Loucy (cell line): ENCODE data around the gene SLC25A41.

Experiments used
- H2AFZ ChIP-seq: fragments of 200-600 bp; sonication (generic); 2 replicates; pipeline ENCODE4 v1.6.0; 2016; ENCODE audit warnings: antibody characterized with exemption, mild to moderate bottlenecking, low read length, moderate library complexity
- H3F3A ChIP-seq: fragments of 200-600 bp; 2 replicates; pipeline ENCODE4 v1.6.0; 2016; ENCODE audit warnings: antibody characterized with exemption, low read depth, mild to moderate bottlenecking
- H3K27me3 ChIP-seq: fragments of 200-600 bp; sonication (generic); 2 replicates; pipeline ENCODE4 v1.6.1; 2014; ENCODE audit warnings: low read length, mild to moderate bottlenecking; ENCODE audit not compliant: insufficient read depth, poor library complexity, severe bottlenecking
- H3K36me3 ChIP-seq: fragments of 200-600 bp; sonication (generic); 2 replicates; pipeline ENCODE4 v1.6.1; 2016; ENCODE audit warnings: low read length; ENCODE audit not compliant: insufficient read depth
- H3K4me1 ChIP-seq: fragments of 200-600 bp; sonication (generic); 2 replicates; pipeline ENCODE4 v1.5.1; 2014; ENCODE audit warnings: low read length, mild to moderate bottlenecking; ENCODE audit not compliant: insufficient read depth, poor library complexity, severe bottlenecking
- H3K4me2 ChIP-seq: fragments of 200-600 bp; sonication (generic); 2 replicates; pipeline ENCODE4 v1.6.0; 2014; ENCODE audit warnings: antibody characterized with exemption, low read length, low read depth, mild to moderate bottlenecking; ENCODE audit not compliant: poor library complexity, severe bottlenecking
- H3K4me3 ChIP-seq: fragments of 200-600 bp; sonication (generic); 2 replicates; pipeline ENCODE4 v1.5.1; 2014; ENCODE audit warnings: low read length, mild to moderate bottlenecking, mixed read lengths; ENCODE audit not compliant: poor library complexity, severe bottlenecking
- H3K79me2 ChIP-seq: fragments of 200-600 bp; sonication (generic); 2 replicates; pipeline ENCODE4 v1.6.1; 2014; ENCODE audit warnings: low read length; ENCODE audit not compliant: insufficient read depth
- H3K9ac ChIP-seq: fragments of 200-600 bp; sonication (generic); 2 replicates; pipeline ENCODE4 v1.6.0; 2014; ENCODE audit warnings: mild to moderate bottlenecking, low read depth, low read length, moderate library complexity; ENCODE audit not compliant: poor library complexity, severe bottlenecking
- H3K9me2 ChIP-seq: fragments of 200-600 bp; sonication (generic); replicated peaks from 2 replicates; pipeline ENCODE4 v1.6.1; 2016; ENCODE audit warnings: low read depth, low read length, mixed read lengths
- H3K9me3 ChIP-seq: fragments of 200-600 bp; sonication (generic); 2 replicates; pipeline ENCODE4 v1.6.1; 2014; ENCODE audit warnings: mild to moderate bottlenecking, antibody characterized with exemption, low read length, low read depth; ENCODE audit not compliant: insufficient read depth
- H4K20me1 ChIP-seq: fragments of 200-600 bp; sonication (generic); 2 replicates; pipeline ENCODE4 v1.6.0; 2014; ENCODE audit warnings: antibody characterized with exemption, low read length, mild to moderate bottlenecking; ENCODE audit not compliant: insufficient read depth, poor library complexity, severe bottlenecking
- CTCF ChIP-seq: fragments of 200-600 bp; sonication (generic); conservative IDR thresholded peaks from 2 replicates; pipeline ENCODE4 v1.5.1; 2014; ENCODE audit warnings: mild to moderate bottlenecking, antibody characterized with exemption, low read length
- EZH2phosphoT487 ChIP-seq: fragments of 200-600 bp; IDR thresholded peaks from 2 replicates; pipeline ENCODE4 v1.6.1; 2018; ENCODE audit warnings: antibody characterized with exemption, mild to moderate bottlenecking, moderate library complexity, borderline replicate concordance

The SLC25A41 gene

GRCh38 chr19:6481541-6482342 lies 48.2 kb upstream of the SLC25A41 start, which contains the start of gene DENND1C:
TSS of gene DENND1C (minus strand) at chr19:6481787. CDS start at chr19:6481695, 92 bp downstream.
- Histone ChIP-seq H3K9me3 (no peaks in the 10 kb centered on the region), H3K4me1 (peaks cover 18% of the 10 kb centered on the region), H3K4me2 (peak within 1 kb of the TSS; percentile 89), H3K9ac (peak within 1 kb of the TSS; percentile 95), H3K79me2 (peaks cover 22% of the 10 kb centered on the region; the same call in 1 of the 2 replicates), H2AFZ (peak within 1 kb of the TSS; percentile 86), H3K36me3 (no peaks in the 10 kb centered on the region), H3K9me2 (no peaks in the 10 kb centered on the region), H3K4me3 (peak within 1 kb of the TSS; percentile 88), H3K27me3 (no peaks in the 10 kb centered on the region), H3F3A (no peaks in the 10 kb centered on the region), H4K20me1 (no peaks in the 10 kb centered on the region)
- TF ChIP-seq EZH2phosphoT487 (no peak), CTCF (peak; percentile 76)

- peak overlapping the region; percentile 95 for H3K9ac ChIP-seq
These were observed 47.4 kb upstream of the SLC25A41 start for GRCh38 chr19:6480848-6481415.

GRCh38 chr19:6479836-6480398 lies 46.4 kb upstream of the SLC25A41 start:
- H3K79me2 ChIP-seq = peaks cover 22% of the 10 kb centered on the region; the same call in 1 of the 2 replicates
- TF ChIP-seq CTCF = no peak
- TF ChIP-seq EZH2phosphoT487 = no peak
- no peak overlapping the region for H2AFZ ChIP-seq
- H3K27me3 ChIP-seq = no peaks in the 10 kb centered on the region
- H3K9ac ChIP-seq = peak overlapping the region; percentile 41
- H4K20me1 ChIP-seq = no peaks in the 10 kb centered on the region
- H3F3A ChIP-seq = no peaks in the 10 kb centered on the region
- peaks cover 18% of the 10 kb centered on the region for H3K4me1 ChIP-seq
- H3K4me2 ChIP-seq = peak overlapping the region; percentile 89
- H3K9me3 ChIP-seq = no peaks in the 10 kb centered on the region
- H3K4me3 ChIP-seq = no peak overlapping the region
- H3K9me2 ChIP-seq = no peaks in the 10 kb centered on the region
- no peaks in the 10 kb centered on the region for H3K36me3 ChIP-seq

More at GRCh38 chr19:6480848-6481415, 47.4 kb upstream of the SLC25A41 start:
- no peaks in the 10 kb centered on the region for H3F3A ChIP-seq
- no peaks in the 10 kb centered on the region for H3K27me3 ChIP-seq
- H3K4me2 ChIP-seq = peak overlapping the region; percentile 89
- no peak for TF ChIP-seq CTCF
- TF ChIP-seq EZH2phosphoT487 = no peak
- no peaks in the 10 kb centered on the region for H3K9me2 ChIP-seq
- H3K4me1 ChIP-seq = peaks cover 18% of the 10 kb centered on the region
- H3K9me3 ChIP-seq = no peaks in the 10 kb centered on the region
- H2AFZ ChIP-seq = peak overlapping the region; percentile 86
- no peaks in the 10 kb centered on the region for H3K36me3 ChIP-seq
- H3K4me3 ChIP-seq = peak overlapping the region; percentile 88
- H3K79me2 ChIP-seq = peaks cover 22% of the 10 kb centered on the region; the same call in 1 of the 2 replicates
- H4K20me1 ChIP-seq = no peaks in the 10 kb centered on the region
